ENCODE results near the gene BOLA1.

Gene BOLA1

DNA sequence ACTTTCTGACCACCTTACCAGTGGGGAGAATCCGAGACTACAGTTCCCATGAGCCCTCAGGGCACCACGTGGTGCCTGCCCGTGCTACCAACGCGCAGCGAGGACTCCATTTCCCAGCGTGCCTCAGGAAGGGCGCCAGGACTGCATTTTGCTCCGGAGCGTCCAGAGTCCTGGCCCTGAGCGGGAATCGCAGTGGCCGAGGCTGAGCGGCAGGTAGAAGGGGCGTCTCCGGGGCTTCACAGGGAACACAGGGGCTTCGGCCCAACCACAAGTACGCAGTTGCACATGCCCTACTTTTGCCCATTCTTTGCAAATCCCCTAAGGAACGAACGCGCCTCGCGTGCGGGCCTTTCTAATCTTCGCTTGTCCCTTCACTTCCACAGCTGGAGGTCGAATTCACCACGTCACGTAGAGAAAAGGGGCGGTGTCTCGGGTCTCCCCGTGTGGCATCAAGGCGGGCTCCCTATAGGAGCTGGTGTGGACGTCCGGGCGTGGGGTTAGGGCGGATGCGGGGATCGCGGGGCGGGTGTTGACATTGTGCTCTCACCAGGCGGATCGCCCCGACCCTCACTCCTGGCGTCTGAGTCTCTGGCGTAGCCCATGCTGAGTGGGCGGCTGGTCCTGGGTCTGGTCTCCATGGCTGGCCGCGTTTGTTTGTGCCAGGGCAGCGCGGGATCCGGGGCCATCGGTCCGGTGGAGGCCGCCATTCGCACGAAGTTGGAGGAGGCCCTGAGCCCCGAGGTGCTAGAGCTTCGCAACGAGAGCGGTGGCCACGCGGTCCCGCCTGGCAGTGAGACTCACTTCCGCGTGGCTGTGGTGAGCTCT is at the start of gene BOLA1 (continued):
- no peak for TF ChIP-seq ZNF426 (tag by site-specific recombination; IDR thresholded peaks at IDR 0.05)
- TF ChIP-seq BCL11A (tag by site-specific recombination; IDR thresholded peaks at IDR 0.05; ENCODE audit: low read depth), result no peak
- TF ChIP-seq, protein P1, sequence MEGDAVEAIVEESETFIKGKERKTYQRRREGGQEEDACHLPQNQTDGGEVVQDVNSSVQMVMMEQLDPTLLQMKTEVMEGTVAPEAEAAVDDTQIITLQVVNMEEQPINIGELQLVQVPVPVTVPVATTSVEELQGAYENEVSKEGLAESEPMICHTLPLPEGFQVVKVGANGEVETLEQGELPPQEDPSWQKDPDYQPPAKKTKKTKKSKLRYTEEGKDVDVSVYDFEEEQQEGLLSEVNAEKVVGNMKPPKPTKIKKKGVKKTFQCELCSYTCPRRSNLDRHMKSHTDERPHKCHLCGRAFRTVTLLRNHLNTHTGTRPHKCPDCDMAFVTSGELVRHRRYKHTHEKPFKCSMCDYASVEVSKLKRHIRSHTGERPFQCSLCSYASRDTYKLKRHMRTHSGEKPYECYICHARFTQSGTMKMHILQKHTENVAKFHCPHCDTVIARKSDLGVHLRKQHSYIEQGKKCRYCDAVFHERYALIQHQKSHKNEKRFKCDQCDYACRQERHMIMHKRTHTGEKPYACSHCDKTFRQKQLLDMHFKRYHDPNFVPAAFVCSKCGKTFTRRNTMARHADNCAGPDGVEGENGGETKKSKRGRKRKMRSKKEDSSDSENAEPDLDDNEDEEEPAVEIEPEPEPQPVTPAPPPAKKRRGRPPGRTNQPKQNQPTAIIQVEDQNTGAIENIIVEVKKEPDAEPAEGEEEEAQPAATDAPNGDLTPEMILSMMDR (tag by site-specific recombination; IDR thresholded peaks at IDR 0.05), result no peak
- TF ChIP-seq, protein P2, sequence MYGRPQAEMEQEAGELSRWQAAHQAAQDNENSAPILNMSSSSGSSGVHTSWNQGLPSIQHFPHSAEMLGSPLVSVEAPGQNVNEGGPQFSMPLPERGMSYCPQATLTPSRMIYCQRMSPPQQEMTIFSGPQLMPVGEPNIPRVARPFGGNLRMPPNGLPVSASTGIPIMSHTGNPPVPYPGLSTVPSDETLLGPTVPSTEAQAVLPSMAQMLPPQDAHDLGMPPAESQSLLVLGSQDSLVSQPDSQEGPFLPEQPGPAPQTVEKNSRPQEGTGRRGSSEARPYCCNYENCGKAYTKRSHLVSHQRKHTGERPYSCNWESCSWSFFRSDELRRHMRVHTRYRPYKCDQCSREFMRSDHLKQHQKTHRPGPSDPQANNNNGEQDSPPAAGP (tag by site-specific recombination; IDR thresholded peaks at IDR 0.05), result peak; percentile 28; the same call in 1 of the 2 replicates
- peak; percentile 46; the same call in 1 of the 2 replicates for TF ChIP-seq ZNF843 (tag by site-specific recombination; IDR thresholded peaks at IDR 0.05)
- TF ChIP-seq ZNF140 (tag by site-specific recombination; IDR thresholded peaks at IDR 0.05), result peak; percentile 96
- TF ChIP-seq BCL11B (tag by site-specific recombination; IDR thresholded peaks at IDR 0.05; ENCODE audit: low read depth), result no peak
- TF ChIP-seq, protein P3, sequence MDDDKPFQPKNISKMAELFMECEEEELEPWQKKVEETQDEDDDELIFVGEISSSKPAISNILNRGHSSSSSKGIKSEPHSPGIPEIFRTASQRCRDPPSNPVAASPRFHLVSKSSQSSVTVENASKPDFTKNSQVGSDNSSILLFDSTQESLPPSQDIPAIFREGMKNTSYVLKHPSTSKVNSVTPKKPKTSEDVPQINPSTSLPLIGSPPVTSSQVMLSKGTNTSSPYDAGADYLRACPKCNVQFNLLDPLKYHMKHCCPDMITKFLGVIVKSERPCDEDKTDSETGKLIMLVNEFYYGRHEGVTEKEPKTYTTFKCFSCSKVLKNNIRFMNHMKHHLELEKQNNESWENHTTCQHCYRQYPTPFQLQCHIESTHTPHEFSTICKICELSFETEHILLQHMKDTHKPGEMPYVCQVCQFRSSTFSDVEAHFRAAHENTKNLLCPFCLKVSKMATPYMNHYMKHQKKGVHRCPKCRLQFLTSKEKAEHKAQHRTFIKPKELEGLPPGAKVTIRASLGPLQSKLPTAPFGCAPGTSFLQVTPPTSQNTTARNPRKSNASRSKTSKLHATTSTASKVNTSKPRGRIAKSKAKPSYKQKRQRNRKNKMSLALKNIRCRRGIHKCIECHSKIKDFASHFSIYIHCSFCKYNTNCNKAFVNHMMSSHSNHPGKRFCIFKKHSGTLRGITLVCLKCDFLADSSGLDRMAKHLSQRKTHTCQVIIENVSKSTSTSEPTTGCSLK (tag by site-specific recombination; IDR thresholded peaks at IDR 0.05), result no peak
- TF ChIP-seq, protein P4, sequence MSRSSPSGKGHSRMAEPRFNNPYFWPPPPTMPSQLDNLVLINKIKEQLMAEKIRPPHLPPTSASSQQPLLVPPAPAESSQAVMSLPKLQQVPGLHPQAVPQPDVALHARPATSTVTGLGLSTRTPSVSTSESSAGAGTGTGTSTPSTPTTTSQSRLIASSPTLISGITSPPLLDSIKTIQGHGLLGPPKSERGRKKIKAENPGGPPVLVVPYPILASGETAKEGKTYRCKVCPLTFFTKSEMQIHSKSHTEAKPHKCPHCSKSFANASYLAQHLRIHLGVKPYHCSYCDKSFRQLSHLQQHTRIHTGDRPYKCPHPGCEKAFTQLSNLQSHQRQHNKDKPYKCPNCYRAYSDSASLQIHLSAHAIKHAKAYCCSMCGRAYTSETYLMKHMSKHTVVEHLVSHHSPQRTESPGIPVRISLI (tag by site-specific recombination; IDR thresholded peaks at IDR 0.05), result no peak
- no peak for TF ChIP-seq REPIN1 (tag by site-specific recombination; IDR thresholded peaks at IDR 0.05; ENCODE audit: low read depth)
- no peak for TF ChIP-seq ZNF350 (tag by site-specific recombination; IDR thresholded peaks at IDR 0.05)
- no peak for TF ChIP-seq ZNF510 (tag by site-specific recombination; IDR thresholded peaks at IDR 0.05; ENCODE audit: insufficient replicate concordance)
- TF ChIP-seq ZNF473 (tag by site-specific recombination; IDR thresholded peaks at IDR 0.05), result no peak
- TF ChIP-seq YY1 (tag by site-specific recombination; IDR thresholded peaks at IDR 0.05), result peak; percentile 76
- TF ChIP-seq ZNF157 (tag by site-specific recombination; IDR thresholded peaks at IDR 0.05), result no peak
- TF ChIP-seq ZNF114 (tag by site-specific recombination; IDR thresholded peaks at IDR 0.05), result no peak
- TF ChIP-seq SP3 (tag by site-specific recombination; IDR thresholded peaks at IDR 0.05), result peak; percentile 79
- peak; percentile 38; the same call in 1 of the 2 replicates for TF ChIP-seq ZNF394 (tag by site-specific recombination; IDR thresholded peaks at IDR 0.05; ENCODE audit: borderline replicate concordance)
- no peak for TF ChIP-seq ZNF175 (tag by site-specific recombination; IDR thresholded peaks at IDR 0.05)
- 0 out of 2 replicates have a peak, but pooled peaks have one; percentile 19 for TF ChIP-seq ZBTB48 (tag by site-specific recombination; IDR thresholded peaks at IDR 0.05)
- no peak for TF ChIP-seq ZNF366 (tag by site-specific recombination; conservative IDR thresholded peaks at IDR 0.05)
- TF ChIP-seq ZFP69B (tag by site-specific recombination; IDR thresholded peaks at IDR 0.05), result 0 out of 2 replicates have a peak, but pooled peaks have one; percentile 17
- TF ChIP-seq ZNF791 (tag by site-specific recombination; IDR thresholded peaks at IDR 0.05), result no peak
- TF ChIP-seq EGR2 (tag by site-specific recombination; IDR thresholded peaks at IDR 0.05; ENCODE audit: low read depth), result no peak
- peak; percentile 98 for TF ChIP-seq ZNF335 (tag by site-specific recombination; conservative IDR thresholded peaks at IDR 0.05)
- TF ChIP-seq ZNF19 (tag by site-specific recombination; IDR thresholded peaks at IDR 0.05; ENCODE audit: low read depth), result no peak
- TF ChIP-seq, protein P5, sequence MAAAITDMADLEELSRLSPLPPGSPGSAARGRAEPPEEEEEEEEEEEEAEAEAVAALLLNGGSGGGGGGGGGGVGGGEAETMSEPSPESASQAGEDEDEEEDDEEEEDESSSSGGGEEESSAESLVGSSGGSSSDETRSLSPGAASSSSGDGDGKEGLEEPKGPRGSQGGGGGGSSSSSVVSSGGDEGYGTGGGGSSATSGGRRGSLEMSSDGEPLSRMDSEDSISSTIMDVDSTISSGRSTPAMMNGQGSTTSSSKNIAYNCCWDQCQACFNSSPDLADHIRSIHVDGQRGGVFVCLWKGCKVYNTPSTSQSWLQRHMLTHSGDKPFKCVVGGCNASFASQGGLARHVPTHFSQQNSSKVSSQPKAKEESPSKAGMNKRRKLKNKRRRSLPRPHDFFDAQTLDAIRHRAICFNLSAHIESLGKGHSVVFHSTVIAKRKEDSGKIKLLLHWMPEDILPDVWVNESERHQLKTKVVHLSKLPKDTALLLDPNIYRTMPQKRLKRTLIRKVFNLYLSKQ (tag by site-specific recombination; IDR thresholded peaks at IDR 0.05; ENCODE audit: borderline replicate concordance), result no peak
- peak; percentile 76; the same call in 1 of the 2 replicates for TF ChIP-seq ZNF324 (tag by site-specific recombination; IDR thresholded peaks at IDR 0.05)
- TF ChIP-seq, protein P6, sequence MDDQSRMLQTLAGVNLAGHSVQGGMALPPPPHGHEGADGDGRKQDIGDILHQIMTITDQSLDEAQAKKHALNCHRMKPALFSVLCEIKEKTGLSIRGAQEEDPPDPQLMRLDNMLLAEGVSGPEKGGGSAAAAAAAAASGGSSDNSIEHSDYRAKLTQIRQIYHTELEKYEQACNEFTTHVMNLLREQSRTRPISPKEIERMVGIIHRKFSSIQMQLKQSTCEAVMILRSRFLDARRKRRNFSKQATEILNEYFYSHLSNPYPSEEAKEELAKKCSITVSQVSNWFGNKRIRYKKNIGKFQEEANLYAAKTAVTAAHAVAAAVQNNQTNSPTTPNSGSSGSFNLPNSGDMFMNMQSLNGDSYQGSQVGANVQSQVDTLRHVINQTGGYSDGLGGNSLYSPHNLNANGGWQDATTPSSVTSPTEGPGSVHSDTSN (CRISPR knock-in tag; IDR thresholded peaks at IDR 0.05), result no peak; the same call in none of the 2 replicates

Measured in HEK293 (cell line).